Calu3 (cell line): Measurements from ENCODE around the gene BNIPL. TPM values are rescaled to one million over a fixed set of nuclear protein-coding genes. Genes with fewer than 3 reads are reported as not detected.

ENCODE experiments used
- BruUV-seq: library from RNA; stranded (reverse); fragments of 400-500 nt; replicated peaks from 2 replicates; lab custom pipeline; 2021; lab: Mats Ljungman, UMichigan
- CTCF ChIA-PET: fragments of 300-600 bp; sonication (Branson Sonifier 250); formaldehyde crosslinking; loops from one replicate; lab custom pipeline; 2022; ENCODE audit warnings: antibody characterized with exemption; lab: Charles Lee
- DNase-seq: peaks from one replicate; pipeline ENCODE4 v3.0.0; 2022
- H3K27ac Mint-ChIP-seq: one replicate; pipeline ENCODE4 v1.8.0; 2022; ENCODE audit warnings: mixed read lengths; ENCODE audit not compliant: unreplicated experiment
- H3K27me3 Mint-ChIP-seq: one replicate; pipeline ENCODE4 v1.8.0; 2022; ENCODE audit warnings: mixed read lengths; ENCODE audit not compliant: unreplicated experiment
- H3K36me3 Mint-ChIP-seq: one replicate; pipeline ENCODE4 v1.8.0; 2022; ENCODE audit warnings: mild to moderate bottlenecking, moderate library complexity, mixed read lengths; ENCODE audit not compliant: insufficient read depth, unreplicated experiment
- H3K4me1 Mint-ChIP-seq: one replicate; pipeline ENCODE4 v1.8.0; 2022; ENCODE audit warnings: mild to moderate bottlenecking, low read depth, mixed read lengths; ENCODE audit not compliant: unreplicated experiment
- H3K4me3 Mint-ChIP-seq: one replicate; pipeline ENCODE4 v1.8.0; 2022; ENCODE audit warnings: mild to moderate bottlenecking, low read depth, moderate library complexity, mixed read lengths; ENCODE audit not compliant: unreplicated experiment
- H3K9me3 Mint-ChIP-seq: one replicate; pipeline ENCODE4 v1.8.0; 2022; ENCODE audit warnings: low read depth, mixed read lengths; ENCODE audit not compliant: unreplicated experiment
- CTCF ChIP-seq: fragments of 200-600 bp; IDR thresholded peaks from one replicate; pipeline ENCODE4 v1.8.0; 2022; ENCODE audit warnings: antibody characterized with exemption; ENCODE audit not compliant: unreplicated experiment
- intact Hi-C: fragments of 100-400 bp; cut with micrococcal nuclease; formaldehyde crosslinking; loops from one replicate; pipeline ENCODE4 v1.10.0; 2022; ENCODE audit not compliant: unreplicated experiment
- total RNA-seq: library from RNA; stranded (reverse); gene quantifications from 2 replicates; pipeline ENCODE4 v1.2.3, GENCODE V29; 2022

The BNIPL gene
- total RNA-seq, 1 experiment from 2014 or later = 2.4 TPM

GRCh38 chr1:151002051-151002450, 34.3 kb upstream of the BNIPL start:
- no peak overlapping the region for H3K27ac Mint-ChIP-seq
- DNase-seq = no peak
- peaks cover 17% of the 10 kb centered on the region for H3K4me1 Mint-ChIP-seq
- no TSS peak for BruUV-seq
- TF ChIP-seq CTCF = no peak
- H3K4me3 Mint-ChIP-seq = no peak overlapping the region
- intact Hi-C loops = no loop called here
- H3K27me3 Mint-ChIP-seq = no peaks in the 10 kb centered on the region
- peaks cover 15% of the 10 kb centered on the region for H3K36me3 Mint-ChIP-seq
- CTCF ChIA-PET = no interaction called here
- H3K9me3 Mint-ChIP-seq = no peaks in the 10 kb centered on the region

- no TSS peak for BruUV-seq
- no peak for DNase-seq
- TF ChIP-seq CTCF = no peak
- Mint-ChIP-seq H3K9me3 (no peaks in the 10 kb centered on the region), H3K4me3 (no peak overlapping the region), H3K27ac (no peak overlapping the region), H3K4me1 (peaks cover 23% of the 10 kb centered on the region), H3K27me3 (no peaks in the 10 kb centered on the region), H3K36me3 (peaks cover 20% of the 10 kb centered on the region)
- intact Hi-C loops = no loop called here
- CTCF ChIA-PET = interaction anchor here (2.6 kb wide), 1 partner anchor 21 kb away, joined by 10 read pairs; the partner anchor contains the start of gene ANXA9
These were observed 33.8 kb upstream of the BNIPL start for GRCh38 chr1:151002611-151003010.

GRCh38 chr1:151003180-151003579, 33.2 kb upstream of the BNIPL start:
- Mint-ChIP-seq H3K4me3 (no peak overlapping the region), H3K27ac (no peak overlapping the region), H3K4me1 (peaks cover 28% of the 10 kb centered on the region), H3K27me3 (no peaks in the 10 kb centered on the region), H3K36me3 (peaks cover 26% of the 10 kb centered on the region), H3K9me3 (no peaks in the 10 kb centered on the region)
- no peak for DNase-seq
- BruUV-seq = no TSS peak
- CTCF ChIA-PET = interaction anchor here (2.6 kb wide), 1 partner anchor 22 kb away, joined by 10 read pairs; the partner anchor contains the start of gene ANXA9
- intact Hi-C loops = no loop called here
- no peak for TF ChIP-seq CTCF

- no peaks in the 10 kb centered on the region for H3K27me3 Mint-ChIP-seq
- no TSS peak for BruUV-seq
- intact Hi-C loops = loop anchor here (5.0 kb wide), 1 partner anchor 129 kb away; the partner anchor contains the start of gene ARNT
- peak overlapping the region; percentile 95 for H3K27ac Mint-ChIP-seq
- DNase-seq = peak; percentile 12
- no peaks in the 10 kb centered on the region for H3K9me3 Mint-ChIP-seq
- H3K4me3 Mint-ChIP-seq = peak overlapping the region; percentile 96
- peaks cover 43% of the 10 kb centered on the region for H3K36me3 Mint-ChIP-seq
- TF ChIP-seq CTCF = no peak
- CTCF ChIA-PET = interaction anchor here (0.7 to 2.5 kb wide), 10 partner anchors 8 to 94 kb away, joined by 3 to 26 read pairs (median 7); partner anchors contain the start of genes ANXA9 and GABPB2
- peaks cover 37% of the 10 kb centered on the region for H3K4me1 Mint-ChIP-seq
These were observed 30.6 kb upstream of the BNIPL start for GRCh38 chr1:151005729-151006319.
